Neural cell (in vitro differentiated cells): ENCODE measurements around the gene TMPRSS15.

ENCODE experiments used
- EP300 ChIP-seq: fragments of 450-650 bp; conservative IDR thresholded peaks from 2 replicates; pipeline ENCODE4 v1.6.1; 2014; ENCODE audit warnings: antibody characterized with exemption, mild to moderate bottlenecking, moderate library complexity; ENCODE audit not compliant: poor library complexity, severe bottlenecking
- EZH2 ChIP-seq: fragments of 200-600, 300-800 bp; shearing (Covaris generic), sonication (generic); IDR thresholded peaks from 2 replicates; pipeline ENCODE4 v1.6.1; 2014; ENCODE audit warnings: antibody characterized with exemption, low read length, borderline replicate concordance, mild to moderate bottlenecking; ENCODE audit not compliant: insufficient read depth, poor library complexity, severe bottlenecking
- MXI1 ChIP-seq: fragments of 450-650 bp; conservative IDR thresholded peaks from 2 replicates; pipeline ENCODE4 v1.6.1; 2014; ENCODE audit warnings: antibody characterized with exemption, mild to moderate bottlenecking; ENCODE audit not compliant: poor library complexity, severe bottlenecking
- POLR2AphosphoS5 ChIP-seq: IDR thresholded peaks from 2 replicates; pipeline ENCODE4 v1.6.1; 2012
- RAD21 ChIP-seq: fragments of 450-650 bp; conservative IDR thresholded peaks from 2 replicates; pipeline ENCODE4 v1.6.1; 2014; ENCODE audit warnings: antibody characterized with exemption, mild to moderate bottlenecking, moderate library complexity
- SMC3 ChIP-seq: fragments of 450-650 bp; conservative IDR thresholded peaks from 2 replicates; pipeline ENCODE4 v1.6.1; 2014; ENCODE audit warnings: antibody characterized with exemption, mild to moderate bottlenecking, moderate library complexity; ENCODE audit not compliant: poor library complexity
- TF ChIP-seq, protein P1 (sequence below): fragments of 450-650 bp; IDR thresholded peaks from 2 replicates; pipeline ENCODE4 v1.5.1; 2014; ENCODE audit warnings: antibody characterized with exemption, mild to moderate bottlenecking, moderate library complexity; ENCODE audit not compliant: poor library complexity, severe bottlenecking
- TF ChIP-seq, protein P2 (sequence below): IDR thresholded peaks from 2 replicates; pipeline ENCODE4 v1.6.1; 2012; ENCODE audit warnings: borderline replicate concordance

DNA sequence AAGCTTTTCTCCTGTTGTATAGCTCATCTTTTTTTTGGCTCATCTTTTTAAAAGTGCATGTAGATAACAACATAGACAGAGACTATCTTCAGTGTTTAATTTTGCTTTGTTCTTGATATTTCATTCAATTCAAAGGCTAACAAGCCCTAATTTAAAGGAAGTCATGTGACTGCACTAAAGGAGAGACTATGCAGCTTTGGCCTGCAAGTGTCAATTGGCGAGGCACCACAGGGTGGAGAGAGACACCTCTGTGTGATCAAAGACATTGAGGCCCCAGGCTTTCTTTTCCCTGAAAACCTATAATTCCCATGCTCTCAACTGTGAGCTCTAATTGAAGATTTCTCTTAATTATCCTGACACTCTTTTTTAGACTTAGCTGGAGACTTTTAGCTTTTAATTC lies 105.4 kb downstream of the TMPRSS15 start:
- TF ChIP-seq EZH2 (no peak), SMC3 (no peak), POLR2AphosphoS5 (no peak), MXI1 (no peak), EP300 (no peak), RAD21 (no peak)
- TF ChIP-seq, protein P1, sequence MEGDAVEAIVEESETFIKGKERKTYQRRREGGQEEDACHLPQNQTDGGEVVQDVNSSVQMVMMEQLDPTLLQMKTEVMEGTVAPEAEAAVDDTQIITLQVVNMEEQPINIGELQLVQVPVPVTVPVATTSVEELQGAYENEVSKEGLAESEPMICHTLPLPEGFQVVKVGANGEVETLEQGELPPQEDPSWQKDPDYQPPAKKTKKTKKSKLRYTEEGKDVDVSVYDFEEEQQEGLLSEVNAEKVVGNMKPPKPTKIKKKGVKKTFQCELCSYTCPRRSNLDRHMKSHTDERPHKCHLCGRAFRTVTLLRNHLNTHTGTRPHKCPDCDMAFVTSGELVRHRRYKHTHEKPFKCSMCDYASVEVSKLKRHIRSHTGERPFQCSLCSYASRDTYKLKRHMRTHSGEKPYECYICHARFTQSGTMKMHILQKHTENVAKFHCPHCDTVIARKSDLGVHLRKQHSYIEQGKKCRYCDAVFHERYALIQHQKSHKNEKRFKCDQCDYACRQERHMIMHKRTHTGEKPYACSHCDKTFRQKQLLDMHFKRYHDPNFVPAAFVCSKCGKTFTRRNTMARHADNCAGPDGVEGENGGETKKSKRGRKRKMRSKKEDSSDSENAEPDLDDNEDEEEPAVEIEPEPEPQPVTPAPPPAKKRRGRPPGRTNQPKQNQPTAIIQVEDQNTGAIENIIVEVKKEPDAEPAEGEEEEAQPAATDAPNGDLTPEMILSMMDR, result no peak
- TF ChIP-seq, protein P2, sequence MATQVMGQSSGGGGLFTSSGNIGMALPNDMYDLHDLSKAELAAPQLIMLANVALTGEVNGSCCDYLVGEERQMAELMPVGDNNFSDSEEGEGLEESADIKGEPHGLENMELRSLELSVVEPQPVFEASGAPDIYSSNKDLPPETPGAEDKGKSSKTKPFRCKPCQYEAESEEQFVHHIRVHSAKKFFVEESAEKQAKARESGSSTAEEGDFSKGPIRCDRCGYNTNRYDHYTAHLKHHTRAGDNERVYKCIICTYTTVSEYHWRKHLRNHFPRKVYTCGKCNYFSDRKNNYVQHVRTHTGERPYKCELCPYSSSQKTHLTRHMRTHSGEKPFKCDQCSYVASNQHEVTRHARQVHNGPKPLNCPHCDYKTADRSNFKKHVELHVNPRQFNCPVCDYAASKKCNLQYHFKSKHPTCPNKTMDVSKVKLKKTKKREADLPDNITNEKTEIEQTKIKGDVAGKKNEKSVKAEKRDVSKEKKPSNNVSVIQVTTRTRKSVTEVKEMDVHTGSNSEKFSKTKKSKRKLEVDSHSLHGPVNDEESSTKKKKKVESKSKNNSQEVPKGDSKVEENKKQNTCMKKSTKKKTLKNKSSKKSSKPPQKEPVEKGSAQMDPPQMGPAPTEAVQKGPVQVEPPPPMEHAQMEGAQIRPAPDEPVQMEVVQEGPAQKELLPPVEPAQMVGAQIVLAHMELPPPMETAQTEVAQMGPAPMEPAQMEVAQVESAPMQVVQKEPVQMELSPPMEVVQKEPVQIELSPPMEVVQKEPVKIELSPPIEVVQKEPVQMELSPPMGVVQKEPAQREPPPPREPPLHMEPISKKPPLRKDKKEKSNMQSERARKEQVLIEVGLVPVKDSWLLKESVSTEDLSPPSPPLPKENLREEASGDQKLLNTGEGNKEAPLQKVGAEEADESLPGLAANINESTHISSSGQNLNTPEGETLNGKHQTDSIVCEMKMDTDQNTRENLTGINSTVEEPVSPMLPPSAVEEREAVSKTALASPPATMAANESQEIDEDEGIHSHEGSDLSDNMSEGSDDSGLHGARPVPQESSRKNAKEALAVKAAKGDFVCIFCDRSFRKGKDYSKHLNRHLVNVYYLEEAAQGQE, result no peak
